ENCODE data around the gene WBP4.
A peak's percentile ranks its signal among the peaks of the same experiment; 100 is the strongest.
"Not testable (repeated sequence)": the region's sequence is repeated elsewhere in the genome, so short reads cannot be mapped to it uniquely, and the experiment has no call there.

The WBP4 gene

GRCh38 chr13:41061075-41061913 lies at the start of gene WBP4:
Gene WBP4 (plus strand): TSS chr13:41061509. CDS start chr13:41061674, 165 bp downstream.
- DNase-seq, result peak; percentile 98

- DNase-seq, result no peak
These were observed 48.8 kb upstream of the WBP4 start for GRCh38 chr13:41012536-41012935.

- DNase-seq, result no peak
These were observed 47.5 kb upstream of the WBP4 start for GRCh38 chr13:41013835-41014234.

- no peak for DNase-seq
These were observed 45.4 kb upstream of the WBP4 start for GRCh38 chr13:41015920-41016319.

- peak; percentile 64 for DNase-seq
These were observed 44.1 kb upstream of the WBP4 start for GRCh38 chr13:41017159-41017558.

DNA sequence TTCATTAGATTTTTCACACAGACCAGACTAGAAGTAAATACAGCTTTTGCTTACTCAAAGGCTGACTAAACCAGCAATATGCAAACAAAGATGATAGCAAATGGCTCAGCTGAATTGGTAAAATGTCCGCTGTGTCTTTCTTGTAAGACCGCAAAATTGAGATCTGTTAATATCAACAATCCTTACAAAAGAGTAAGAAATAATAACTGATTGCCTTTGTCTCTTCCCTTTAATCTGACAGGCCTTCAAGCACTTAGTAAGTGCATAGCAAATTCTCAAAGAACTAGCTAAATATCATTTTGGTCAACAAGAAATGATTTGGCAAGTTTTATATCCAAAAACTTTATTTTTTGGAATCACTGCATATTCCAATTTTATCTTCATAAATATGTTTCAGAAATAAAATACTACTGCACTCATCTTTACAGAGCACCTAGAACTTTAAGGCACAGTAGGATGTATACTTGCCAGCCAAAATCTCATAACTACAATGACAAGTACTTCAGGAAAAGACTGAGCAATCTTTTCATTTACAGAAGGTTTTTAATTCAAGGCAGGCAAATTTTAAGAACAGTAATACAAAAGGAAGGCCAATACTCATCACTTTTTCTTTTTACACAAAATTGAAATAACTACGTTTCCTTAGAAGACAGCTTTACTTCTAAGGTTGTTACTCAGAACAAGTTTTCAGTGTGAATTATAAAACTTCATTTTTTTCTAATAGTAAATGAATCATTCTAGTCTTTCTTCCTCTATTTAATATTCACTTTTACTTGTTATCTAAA lies 43.3 kb upstream of the WBP4 start:
- peak; percentile 67 for DNase-seq

DNA sequence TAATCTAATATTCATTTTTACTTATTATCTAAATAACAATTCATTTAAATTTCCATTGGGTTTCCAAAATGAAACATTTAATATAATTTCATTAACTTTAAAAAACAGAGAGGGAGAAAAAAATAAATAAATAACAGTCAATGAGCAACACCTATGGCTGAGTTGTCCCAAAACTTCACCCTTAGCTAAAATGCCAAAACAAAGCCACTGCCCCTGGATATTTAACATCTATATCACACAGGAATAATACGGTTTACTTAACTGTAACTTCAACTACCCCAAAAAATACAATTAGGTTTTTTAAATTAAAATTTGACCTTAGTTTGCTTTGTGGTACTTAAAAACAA lies 42.7 kb upstream of the WBP4 start:
- DNase-seq, result no peak

GRCh38 chr13:41019011-41019487 lies 42.3 kb upstream of the WBP4 start, which contains the start of gene ELF1:
Gene ELF1 (minus strand): TSS chr13:41019316. CDS start chr13:40982054, 37,262 bp downstream.
- peak; percentile 96 for DNase-seq

GRCh38 chr13:41019578-41020347 lies 41.5 kb upstream of the WBP4 start:
- peak; percentile 73 for DNase-seq

DNA sequence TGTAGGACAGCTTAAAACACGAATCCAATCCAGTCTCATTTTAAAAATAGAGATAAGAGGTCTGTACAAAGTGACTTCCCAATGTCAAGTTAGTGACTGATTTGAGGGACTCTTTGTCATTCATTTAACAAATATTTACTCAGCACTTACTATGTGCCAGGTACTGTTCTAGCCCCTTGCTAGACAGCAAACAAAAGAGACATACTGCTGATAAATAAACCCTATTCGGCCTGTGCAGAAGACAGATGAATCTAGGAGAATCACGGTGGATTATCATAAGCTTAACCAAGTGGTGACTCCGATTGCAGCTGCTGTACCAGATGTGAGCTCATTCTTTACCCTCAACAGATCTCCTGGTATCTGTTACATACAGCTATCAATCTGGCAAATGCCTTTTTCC lies 35.8 kb upstream of the WBP4 start:
- no peak for DNase-seq

GRCh38 chr13:41026788-41027187 lies 34.5 kb upstream of the WBP4 start:
- no peak for DNase-seq

DNA sequence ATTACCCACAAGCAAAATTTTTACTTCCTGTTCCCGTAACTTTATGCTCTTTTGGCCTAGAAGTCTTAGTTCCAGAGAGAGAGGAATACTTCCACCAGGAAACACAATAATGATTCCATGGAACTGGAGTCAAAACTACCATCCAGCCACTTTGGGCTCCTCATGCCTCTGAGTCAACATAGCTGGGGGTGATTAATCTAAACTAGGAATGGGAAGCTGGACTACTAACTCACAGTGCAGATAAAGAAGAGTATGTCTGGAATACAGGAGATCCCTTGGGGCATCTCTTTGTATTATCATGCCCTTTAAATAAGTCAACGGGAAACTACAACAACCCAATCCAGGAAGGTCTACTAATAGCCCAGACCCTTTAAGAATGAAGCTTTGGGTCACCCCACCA lies 33.3 kb upstream of the WBP4 start:
- no peak for DNase-seq

- no peak for DNase-seq
These were observed 31.7 kb upstream of the WBP4 start for GRCh38 chr13:41029629-41030028.

GRCh38 chr13:41032691-41033376 lies 28.5 kb upstream of the WBP4 start:
- no peak for DNase-seq

- no peak for DNase-seq
These were observed 26.9 kb upstream of the WBP4 start for GRCh38 chr13:41034382-41034781.

- no peak for DNase-seq
These were observed 26.4 kb upstream of the WBP4 start for GRCh38 chr13:41034881-41035280.

DNA sequence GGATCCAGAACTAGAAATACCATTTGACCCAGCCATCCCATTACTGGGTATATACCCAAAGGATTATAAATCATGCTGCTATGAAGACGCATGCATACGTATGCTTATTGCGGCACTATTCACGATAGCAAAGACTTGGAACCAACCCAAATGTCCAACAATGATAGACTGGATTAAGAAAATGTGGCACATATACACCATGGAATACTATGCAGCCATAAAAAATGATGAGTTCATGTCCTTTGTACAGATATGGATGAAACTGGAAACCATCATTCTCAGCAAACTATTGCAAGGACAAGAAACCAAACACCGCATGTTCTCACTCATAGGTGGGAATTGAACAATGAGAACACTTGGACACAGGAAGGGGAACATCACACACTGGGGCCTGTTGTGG lies 24.8 kb upstream of the WBP4 start:
- DNase-seq, result not testable (repeated sequence)

- DNase-seq, result no peak
These were observed 21.6 kb upstream of the WBP4 start for GRCh38 chr13:41039746-41040145.

- DNase-seq, result no peak
These were observed 20.6 kb upstream of the WBP4 start for GRCh38 chr13:41040584-41041334.

GRCh38 chr13:41042419-41042818 lies 18.9 kb upstream of the WBP4 start:
- not testable (repeated sequence) for DNase-seq

DNA sequence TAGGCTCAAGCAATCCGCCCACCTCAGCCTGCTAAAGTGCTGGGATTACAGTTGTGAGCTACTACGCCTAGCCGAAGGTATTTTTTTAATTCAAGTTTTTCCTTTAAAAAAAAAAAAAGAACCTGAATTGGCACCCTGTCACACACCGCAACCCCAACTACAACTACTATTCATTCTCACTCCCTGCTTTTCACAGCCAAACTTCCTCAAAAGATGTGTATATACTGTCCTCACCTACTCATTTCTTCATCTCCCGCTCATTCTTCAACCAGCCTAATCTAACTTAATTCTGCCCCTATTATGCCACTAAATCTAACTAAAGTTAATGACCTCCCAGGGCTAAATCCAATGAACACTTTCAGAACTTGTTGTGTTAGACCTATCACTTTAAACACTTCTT lies 12.7 kb upstream of the WBP4 start:
- no peak for DNase-seq

Measured in NCI-H526 treated with DMSO at 0.1 percent for 48 hours (cell line).